HG03064 (cell line): ENCODE results near the gene EXOSC10.
"Not testable (repeated sequence)": the region's sequence is repeated elsewhere in the genome, so short reads cannot be mapped to it uniquely, and the experiment has no call there.

Source experiments
- ATAC-seq: cut with Tn5 transposase; IDR thresholded peaks from one replicate; pipeline ENCODE4 v1.9.1; 2021; ENCODE audit warnings: low read depth; ENCODE audit not compliant: unreplicated experiment

The EXOSC10 gene

DNA sequence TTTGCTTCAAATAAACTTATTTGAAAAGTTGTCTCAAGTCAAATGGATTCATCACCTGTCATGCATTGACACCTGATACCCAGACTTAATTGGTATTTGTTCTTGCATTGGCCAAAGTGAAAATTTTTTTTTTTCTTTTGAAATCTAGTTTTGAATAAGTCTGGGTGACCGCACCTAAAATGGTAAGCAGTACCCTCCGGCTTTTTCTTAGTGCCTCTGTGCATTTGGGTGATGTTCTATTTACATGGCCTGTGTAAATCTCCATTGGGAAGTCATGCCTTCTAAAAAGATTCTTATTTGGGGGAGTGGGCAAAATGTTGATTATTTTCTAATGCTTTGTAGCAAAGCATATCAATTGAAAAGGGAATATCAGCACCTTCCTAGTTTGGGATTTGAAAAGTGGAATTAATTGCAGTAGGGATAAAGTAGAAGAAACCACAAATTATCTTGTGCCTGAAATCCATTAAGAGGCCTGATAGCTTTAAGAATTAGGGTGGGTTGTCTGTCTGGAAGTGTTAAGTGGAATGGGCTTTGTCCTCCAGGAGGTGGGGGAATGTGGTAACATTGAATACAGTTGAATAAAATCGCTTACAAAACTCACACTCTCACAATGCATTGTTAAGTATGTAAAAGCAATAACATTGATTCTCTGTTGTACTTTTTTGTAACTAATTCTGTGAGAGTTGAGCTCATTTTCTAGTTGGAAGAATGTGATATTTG, 75.4 kb downstream of the EXOSC10 start:
- no peak for ATAC-seq

DNA sequence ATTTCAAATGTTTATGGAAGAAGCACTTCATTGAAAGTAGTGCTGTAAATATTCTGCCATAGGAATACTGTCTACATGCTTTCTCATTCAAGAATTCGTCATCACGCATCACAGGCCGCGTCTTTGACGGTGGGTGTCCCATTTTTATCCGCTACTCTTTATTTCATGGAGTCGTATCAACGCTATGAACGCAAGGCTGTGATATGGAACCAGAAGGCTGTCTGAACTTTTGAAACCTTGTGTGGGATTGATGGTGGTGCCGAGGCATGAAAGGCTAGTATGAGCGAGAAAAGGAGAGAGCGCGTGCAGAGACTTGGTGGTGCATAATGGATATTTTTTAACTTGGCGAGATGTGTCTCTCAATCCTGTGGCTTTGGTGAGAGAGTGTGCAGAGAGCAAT, 76.5 kb downstream of the EXOSC10 start:
- no peak for ATAC-seq

DNA sequence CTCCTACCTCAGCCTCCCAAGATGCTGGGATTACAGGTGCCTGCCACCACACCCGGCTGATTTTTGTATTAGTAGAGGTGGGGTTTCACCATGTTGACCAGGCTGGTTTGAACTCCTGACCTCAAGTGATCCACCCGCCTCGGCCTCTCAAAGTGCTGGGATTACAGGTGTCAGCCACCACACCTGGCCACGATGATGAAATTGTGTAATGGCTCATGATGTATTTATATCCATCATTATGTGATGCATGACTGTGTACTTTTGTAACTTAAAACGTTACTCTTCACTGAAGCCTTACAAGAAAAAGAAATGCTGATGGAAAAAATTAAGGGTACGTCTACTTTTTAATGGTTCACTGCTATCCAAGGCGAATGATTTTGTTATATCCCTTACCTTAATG, 79.7 kb downstream of the EXOSC10 start:
- ATAC-seq = no peak

- ATAC-seq = not testable (repeated sequence)
Observed at GRCh38 chr1:11019358-11019757, 80.3 kb downstream of the EXOSC10 start.
